HG03139 (cell line): ENCODE measurements around the gene TACR2.
"Not testable (repeated sequence)": the region's sequence is repeated elsewhere in the genome, so short reads cannot be mapped to it uniquely, and the experiment has no call there.

Source experiments
- ATAC-seq: cut with Tn5 transposase; IDR thresholded peaks from one replicate; pipeline ENCODE4 v1.9.1; 2021; ENCODE audit not compliant: unreplicated experiment

The TACR2 gene

DNA sequence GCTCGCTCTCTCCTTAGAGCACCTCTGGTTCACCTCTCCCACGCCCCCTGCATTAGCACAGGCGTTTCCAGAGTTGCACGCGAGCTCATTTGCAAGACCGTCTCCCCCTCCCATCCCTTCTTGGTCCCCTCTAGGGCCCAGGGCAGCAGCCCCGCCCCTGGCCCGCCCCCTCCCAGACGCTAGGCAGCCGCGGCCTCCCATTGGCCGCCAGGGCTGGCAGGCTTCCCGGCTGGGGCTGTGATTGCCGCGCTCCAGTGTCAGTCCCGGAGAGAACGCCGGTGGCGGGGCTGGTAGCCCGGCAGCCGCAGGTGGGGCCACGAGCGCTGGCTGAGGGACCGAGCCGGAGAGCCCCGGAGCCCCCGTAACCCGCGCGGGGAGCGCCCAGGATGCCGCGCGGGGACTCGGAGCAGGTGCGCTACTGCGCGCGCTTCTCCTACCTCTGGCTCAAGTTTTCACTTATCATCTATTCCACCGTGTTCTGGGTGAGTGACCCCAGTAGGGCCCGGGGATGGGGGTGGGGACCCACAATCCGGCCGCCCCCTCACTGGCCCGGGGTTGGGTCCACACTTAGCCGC, 34.6 kb upstream of the TACR2 start, which contains the start of gene TSPAN15:
Gene TSPAN15 (plus strand): TSS at position 257 of the 575 bp plus-strand sequence. CDS start 130 bp downstream, at position 387.
- ATAC-seq, result no peak

DNA sequence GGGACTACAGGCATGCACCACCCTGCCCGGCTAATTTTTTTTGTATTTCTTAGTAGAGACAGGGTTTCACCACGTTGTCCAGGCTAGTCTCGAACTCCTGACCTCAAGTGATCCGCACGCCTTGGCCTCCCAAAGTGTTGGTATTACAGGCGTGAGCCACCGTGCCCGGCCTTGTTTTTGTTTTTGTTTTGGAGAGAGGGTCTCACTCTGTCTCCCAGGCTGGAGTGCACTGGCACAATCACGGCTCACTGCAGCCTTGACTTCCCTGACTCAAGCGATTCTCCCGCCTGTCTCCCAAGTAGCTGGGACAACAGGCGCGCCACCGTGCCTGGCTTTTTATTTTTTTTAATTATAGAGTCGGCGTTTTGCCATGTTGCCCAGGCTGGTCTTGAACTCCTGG, 33.7 kb upstream of the TACR2 start:
- ATAC-seq, result not testable (repeated sequence)

DNA sequence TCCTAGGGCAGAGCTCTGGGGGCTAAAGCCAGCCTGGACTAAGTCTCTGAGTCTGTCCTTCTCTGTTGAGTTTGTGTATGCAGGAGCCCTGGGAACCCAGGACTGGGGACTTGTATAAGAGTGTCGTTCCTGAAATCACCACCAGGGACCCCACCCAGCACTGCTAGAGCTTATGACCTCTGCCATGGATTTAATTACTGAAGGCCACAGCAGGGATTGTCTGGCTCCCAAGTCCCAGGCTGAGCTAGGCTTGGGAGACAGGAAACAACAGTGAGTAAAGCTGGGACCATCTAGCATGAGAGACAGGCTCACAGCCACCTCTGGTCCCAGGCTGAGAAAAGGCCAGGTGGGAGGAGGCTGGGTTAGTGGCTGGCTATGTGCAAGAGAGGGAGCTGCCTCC, 33.1 kb upstream of the TACR2 start:
- ATAC-seq, result no peak

DNA sequence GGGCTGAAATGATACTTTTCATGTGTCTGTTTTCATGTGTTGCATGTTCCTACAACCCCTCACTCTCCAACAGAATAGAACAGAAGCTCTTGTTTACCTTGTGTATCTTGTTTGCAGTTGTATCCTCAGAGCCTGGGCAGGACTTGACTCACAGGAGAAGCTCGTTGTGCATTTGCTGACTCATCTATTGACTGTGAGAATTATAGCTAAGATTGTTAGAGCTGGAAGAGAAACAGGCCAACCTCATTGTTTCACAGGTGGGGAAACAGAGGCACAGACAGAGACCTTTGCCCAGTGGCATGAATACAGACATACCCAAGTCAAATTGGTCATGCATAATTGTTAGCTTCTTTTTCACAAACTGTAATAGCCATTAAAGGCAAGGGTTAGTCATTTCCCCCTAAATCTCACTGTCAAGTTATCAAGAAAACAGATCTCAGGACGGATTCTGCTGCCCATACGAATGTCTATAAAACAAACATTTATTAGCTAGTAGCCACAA, 30.0 kb upstream of the TACR2 start:
- no peak for ATAC-seq

DNA sequence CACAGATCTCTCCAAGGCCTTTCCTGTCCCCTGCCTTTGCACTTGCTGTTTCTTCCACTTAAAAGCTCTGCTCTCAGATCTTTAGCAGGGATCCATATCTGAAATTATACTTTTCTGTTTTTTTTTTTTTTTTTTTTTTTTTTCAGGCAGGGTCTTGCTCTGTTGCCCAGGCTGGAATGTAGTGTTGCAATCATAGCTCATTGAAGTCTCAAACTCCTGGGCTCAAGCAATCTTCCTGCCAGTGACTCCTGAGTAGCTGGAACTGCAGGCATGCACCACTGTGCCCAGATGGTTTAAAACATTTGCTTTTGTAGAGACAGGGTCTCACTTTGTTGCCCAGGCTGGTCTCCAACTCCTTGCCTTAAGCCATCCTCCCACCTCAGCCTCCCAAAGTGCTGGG, 29.5 kb upstream of the TACR2 start:
- no peak for ATAC-seq

DNA sequence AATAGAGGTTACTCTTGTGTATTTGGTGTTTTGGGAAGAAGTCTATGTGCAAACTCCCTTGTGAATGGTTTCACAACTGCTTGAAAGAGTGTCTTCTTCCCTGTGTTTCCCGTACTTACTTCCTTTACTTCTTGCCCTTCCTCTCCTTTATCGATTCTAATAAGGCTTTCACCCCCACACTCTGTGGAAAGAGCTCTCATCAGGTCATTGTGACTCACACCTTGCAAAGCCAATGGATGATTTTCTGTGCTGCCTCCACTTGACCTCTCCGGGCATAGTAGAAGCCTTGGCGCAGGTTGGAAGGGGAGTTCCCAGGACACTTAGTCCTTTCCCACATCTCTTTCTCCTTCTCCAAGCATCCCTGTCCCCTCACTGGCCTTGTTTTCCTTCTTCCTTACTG, 28.3 kb upstream of the TACR2 start:
- ATAC-seq, result no peak

DNA sequence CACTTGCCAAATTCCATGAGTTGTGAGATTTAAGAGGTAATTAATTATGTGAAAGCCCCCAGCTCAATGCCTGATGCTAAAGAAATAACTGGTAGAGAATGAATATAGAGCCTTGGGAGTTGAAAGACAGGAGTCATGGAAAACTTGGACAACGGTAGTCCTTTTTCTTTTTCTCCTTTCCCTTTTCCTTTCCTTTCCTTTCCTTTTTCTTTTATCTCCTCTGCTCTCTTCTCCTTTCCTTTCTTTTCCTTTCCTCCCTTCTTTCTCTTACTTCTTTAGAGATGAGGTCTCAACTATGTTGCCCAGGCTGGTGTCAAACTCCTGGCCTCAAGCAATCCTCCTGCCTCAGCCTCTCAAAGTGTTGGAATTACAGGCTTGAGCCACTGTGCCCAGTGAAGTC, 26.6 kb upstream of the TACR2 start:
- ATAC-seq, result no peak

DNA sequence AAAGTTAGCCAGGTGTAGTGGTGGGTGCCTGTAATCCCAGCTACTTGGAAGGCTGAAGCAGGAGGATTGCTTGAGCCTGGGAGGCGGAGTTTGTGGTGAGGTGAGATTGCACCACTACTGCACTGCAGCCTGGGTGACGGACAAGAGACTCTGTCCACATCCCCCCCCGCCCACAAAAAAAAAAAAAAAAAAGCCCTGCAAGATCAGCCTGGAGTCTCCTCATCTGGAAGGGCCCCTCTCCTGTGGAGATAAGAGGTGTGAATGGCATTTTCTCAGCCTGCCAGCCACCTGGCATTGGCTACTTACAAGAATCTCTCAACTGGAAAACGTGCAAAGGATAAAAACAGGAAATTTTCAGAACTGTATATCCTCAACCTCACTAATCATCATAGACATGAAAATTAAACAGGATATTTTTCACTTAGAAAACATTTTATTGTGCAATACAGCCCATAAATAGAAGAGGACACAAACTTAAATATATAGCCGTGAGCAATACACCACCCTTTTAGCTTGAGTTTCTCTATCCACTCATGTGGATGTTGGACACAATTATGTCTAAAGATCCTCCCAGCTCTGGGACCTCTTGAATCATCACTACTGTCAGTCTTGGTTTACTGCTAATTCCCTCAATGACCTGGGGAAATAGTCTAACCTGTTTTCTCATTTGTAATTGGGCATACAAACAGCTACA, 23.2 kb upstream of the TACR2 start:
- no peak for ATAC-seq

DNA sequence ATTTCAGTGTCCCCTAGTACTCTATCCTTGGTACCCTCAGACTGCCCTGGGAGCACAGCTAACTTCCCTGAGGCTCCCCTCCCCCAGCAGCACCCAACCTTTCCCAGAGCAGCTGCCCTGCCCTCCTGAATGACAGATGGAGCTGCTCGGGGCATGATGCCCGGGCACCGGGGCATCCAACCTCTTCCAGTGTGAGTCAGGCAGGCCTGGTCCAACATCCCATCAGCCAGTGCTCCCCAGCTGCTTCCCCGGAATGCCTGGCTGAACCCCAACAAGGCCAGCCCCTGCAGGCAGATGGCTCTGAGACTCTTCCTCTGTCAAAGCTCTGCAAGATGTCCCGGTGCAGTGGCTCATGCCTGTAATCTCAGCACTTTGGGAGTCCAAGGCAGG, 22.6 kb upstream of the TACR2 start:
- no peak for ATAC-seq

DNA sequence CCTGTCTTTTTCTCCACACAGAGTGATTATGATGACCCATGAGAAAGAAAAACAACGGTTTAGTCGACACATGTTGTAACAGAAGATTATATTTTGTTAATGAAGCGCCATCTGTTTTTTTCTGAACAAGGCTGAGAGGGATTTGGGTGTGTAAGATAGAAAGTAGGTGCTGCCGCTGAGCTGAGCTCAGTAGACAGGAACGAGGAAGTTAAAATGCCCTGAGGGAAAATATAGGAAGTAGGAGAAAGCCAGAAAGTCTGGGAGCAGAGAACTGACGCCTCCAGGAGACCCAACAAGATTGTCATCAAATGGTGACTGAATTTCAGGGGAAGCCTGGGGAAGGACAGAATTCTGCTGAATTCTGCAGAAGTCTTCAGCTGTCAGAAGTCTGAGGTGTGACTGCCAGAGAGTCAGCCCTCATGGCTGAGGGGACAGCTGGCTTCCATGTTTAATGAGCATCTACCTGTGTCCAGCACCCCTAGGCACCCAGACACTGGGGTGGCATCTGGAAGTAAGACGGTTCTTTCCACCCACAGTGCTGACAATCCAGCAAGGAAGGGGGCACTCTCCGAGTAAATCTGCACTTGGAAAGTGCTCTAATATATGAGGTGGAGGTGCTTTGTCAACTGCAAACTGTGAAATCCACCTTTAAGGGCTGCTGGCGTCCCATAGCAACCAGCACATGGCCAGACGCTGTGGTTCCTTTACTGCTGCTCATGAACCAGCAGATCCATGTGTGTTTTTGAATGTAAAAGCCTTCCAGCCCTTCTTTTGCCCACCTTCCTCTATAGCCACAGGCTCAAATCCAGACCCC, 22.0 kb upstream of the TACR2 start:
- ATAC-seq, result no peak

DNA sequence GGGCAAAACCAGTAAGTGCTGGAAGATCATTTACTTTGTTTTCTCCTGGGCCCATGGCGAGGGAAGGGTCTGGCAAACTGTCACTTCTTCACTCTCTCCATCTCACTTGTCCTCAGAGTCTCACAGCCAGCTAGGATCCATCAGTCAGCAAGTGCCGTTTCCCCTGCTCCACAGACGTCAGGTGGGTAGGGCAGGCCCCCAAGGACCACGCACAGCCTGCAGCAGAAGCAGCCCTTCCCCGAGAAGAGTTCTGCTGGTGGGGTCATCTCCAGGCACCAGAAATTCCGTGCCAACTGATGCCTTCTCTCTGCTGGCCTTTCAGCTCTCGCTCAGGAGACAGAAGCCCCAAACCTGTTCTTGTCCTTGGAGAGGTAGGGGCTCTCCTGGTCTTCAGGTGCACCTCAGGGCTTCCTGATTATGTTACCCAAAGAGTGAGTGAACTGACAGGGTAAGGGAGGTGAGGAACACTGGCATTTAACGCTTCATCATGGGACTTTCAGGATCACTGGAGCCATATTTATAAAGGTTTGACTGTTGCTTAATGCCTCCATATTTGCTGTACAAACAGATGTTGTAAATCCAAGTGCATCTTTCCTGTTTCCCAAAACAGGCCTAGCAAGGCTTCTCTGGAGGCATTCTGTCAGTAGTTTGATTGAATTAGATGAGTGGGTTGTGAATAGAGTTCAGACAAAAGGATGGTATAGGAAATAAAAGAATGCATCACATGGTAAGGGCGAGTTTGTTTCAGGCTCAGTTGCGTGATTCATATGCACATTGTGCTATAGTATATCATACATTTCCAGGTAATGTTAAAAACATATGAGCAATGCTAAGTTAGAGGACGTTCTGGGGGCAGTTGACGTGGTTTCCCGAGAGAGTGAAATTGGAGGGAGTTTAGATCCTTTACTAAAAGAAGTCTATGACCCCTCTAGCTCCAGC, 20.9 kb upstream of the TACR2 start:
- ATAC-seq, result no peak

DNA sequence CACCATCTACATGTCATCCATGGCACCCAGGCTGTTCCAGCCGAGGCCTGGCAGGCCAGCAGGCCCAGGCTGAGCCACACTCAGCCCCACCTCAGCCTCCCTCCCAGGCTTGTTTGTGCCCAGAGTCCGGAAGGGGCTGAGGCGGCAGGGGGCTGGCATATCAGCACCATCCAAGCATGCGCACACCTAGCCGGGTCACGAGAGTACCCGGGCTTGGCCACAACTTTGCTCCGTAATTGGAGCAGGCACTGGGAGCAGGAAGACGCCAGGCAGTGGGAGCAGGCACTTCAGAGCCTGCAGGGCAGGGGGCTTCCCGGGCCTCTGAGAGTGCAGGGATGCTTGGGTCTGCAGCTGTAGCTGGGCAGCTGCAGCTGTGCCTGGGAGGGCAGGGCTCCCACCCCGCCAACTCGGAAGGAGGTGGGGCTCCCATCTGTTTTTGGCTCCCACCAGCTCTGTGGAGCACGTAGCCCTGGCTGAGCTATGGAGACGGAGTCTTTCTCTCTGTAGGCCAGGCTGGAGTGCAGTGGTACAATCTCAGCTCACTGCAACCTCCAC, 19.3 kb upstream of the TACR2 start:
- no peak for ATAC-seq

DNA sequence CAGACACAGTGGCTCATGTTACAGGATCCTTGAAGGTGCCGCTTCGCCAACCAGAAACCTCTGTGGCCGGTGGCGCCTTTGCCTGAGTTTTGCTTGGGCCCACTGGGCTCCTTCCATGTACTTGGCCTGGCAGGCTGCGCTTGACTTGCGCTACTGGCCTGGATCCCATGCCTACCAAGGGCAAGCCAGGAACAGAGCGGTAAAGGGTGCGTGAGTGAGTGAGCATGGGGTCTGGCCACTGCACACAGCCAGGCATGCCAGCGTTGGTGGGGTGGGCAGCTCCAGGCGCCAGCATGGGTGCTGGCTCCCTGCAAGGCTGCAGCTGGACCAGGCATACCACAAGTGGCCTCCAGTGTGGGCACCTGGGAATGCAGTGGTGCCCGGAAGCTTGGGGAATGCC, 18.2 kb upstream of the TACR2 start:
- no peak for ATAC-seq

DNA sequence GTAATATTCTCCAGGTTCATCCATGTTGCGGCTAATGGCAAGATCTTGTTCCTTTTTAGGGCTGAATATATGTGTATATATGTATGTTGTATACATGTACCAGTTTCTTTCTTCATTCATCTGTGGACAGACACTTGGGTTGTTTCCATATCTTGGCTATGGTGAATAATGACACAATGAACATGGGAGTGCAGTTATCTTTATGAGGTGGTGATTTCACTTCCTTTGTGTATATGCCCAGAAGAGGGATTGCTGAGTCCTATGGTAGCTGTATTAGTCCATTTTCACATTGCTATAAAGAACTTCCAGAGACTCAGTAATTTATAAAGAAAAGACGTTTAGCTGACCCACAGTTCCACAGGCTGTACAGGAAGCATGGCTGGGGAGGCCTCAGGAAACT, 17.5 kb upstream of the TACR2 start:
- no peak for ATAC-seq

DNA sequence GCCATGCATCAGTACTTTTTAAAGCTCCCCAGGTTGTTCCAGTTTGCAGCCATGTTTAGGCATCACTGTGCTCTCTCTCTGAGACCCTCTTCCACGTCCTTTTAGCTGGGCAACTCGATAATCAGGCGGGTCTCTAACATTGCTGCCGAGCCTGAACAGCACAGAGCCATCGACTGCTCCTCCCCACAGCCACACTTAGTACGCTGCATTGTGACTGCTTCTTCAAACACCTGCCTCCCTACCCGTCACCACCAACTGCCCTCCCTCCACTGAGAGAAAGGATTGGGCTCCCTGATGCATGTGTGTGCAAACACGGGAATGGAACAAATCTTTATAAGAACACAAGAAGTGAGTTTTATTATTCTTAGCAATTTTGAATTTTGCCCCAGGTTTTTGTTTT, 11.4 kb upstream of the TACR2 start:
- no peak for ATAC-seq

DNA sequence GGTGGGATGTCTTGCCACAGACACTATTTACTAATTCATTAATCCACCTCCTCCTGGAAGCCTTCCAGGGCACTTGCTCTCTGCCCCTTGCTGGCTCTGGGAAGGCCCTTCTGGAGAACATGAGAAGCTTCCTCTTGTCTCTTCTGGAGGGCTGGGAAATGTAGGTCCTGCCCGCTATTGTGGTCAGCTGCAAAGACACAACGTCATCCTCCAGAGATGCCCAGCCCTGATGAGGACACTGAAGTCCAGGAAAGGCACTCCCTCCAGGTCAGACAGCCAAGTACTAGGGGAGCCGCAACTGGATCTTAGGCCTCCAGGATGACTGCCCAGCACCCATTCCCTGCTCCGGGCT, 9.6 kb upstream of the TACR2 start:
- ATAC-seq, result no peak

DNA sequence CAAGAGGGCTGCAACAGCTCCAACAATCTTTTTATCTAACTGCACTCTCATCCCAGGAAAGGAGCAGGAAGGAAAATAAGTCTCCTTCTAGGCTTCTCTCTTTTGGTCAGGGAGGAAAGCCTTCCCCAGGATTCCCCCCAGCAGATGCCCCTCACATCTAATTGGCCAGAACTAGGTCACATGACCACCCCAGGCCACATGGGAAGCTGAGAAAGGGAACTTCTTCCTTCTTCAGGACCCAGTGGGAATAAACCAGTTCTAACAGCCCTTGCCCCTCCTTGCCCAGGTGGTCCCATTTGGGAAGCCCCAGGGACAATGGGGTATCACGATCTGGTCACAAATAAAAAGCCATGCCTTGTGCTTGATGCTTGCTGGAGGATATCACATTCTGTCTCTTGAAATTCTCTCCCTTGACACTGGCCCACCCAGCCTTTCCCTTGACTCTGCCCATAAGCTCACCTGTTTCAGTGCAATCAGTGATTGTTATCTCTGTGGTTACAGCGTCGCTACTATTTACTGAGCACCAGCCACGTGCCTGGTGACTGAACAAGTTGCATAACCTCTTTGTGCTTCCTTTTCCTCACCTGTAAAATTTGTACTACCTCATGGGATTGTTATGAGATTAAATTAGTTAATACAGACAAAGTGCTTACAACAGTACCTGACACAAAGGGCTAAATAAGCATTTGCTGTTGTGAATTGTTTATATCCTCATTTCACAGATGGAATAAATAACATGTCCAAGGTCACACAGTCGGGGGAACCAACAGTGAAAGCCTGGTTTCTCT, 9.0 kb upstream of the TACR2 start:
- no peak for ATAC-seq

DNA sequence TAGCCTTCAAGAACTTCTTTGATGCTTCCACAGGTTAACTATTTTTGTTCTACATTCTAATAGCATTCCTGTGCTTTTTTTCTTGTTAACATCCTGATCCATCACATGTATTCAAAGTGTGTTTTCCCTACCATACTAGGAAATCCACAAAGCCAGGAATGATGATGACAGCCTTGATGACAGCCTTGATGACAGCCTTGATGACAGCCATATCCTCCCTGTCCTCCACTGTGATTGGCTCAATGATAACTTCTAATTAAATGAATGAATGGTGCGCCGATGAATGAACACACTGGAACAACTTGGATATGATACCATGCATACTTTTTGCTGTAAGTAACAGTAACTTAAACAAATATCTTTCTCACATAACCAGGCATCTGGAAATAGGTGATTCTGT, 8.3 kb upstream of the TACR2 start:
- no peak for ATAC-seq

DNA sequence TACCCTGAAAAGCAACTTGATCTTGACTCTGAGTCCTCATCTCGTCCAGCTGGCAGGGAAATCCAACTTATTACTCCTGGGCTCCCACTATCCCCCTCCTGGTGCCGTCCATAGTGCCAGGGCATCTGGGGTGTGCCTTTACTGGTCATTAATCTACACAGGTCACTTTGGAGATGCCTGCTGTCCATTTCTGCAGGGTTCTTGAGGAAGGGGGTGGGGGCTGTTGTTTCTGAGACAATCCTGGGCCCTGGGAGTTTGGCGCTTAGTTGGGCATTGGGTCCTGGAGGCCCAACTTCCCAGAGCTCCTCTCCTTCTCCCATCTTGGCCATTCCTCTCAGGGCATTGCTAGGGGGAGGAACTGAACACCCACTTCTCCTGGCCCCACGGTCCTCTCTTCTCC, 6.0 kb upstream of the TACR2 start:
- ATAC-seq, result no peak
